Keratinocyte (primary cell): ENCODE measurements around the gene REV3L. TPM values are rescaled to one million over a fixed set of nuclear protein-coding genes. Genes with fewer than 3 reads are reported as not detected.

ENCODE experiments used
- DNase-seq: peaks from one replicate; pipeline ENCODE4 v3.0.0-alpha.2; 2011; ENCODE audit warnings: low read depth, missing footprints, low spot score
- FAIRE-seq: peaks from 2 replicates; lab custom pipeline; 2011; peaks lifted over from hg19 to GRCh38; lab: Jason Lieb, UNC
- H2AFZ ChIP-seq: 2 replicates; pipeline ENCODE4 v1.6.0; 2012; ENCODE audit warnings: low read length, control low read depth, inconsistent platforms; ENCODE audit not compliant: control insufficient read depth
- H3K27ac ChIP-seq: 2 replicates; pipeline ENCODE4 v1.5.1; 2011; ENCODE audit warnings: low read length; ENCODE audit not compliant: control insufficient read depth, insufficient read depth
- H3K27me3 ChIP-seq: 3 replicates; pipeline ENCODE4 v1.6.0; 2011; ENCODE audit warnings: low read length; ENCODE audit not compliant: control insufficient read depth, insufficient read depth; ENCODE audit errors: extremely low read depth
- H3K36me3 ChIP-seq, 2 experiments: 2 replicates in 1 of 2; 3 replicates in 1 of 2; pipeline ENCODE4 v1.5.1; 2011; ENCODE audit warnings: low read length in 2 of 2, mild to moderate bottlenecking in 1 of 2; ENCODE audit not compliant: control insufficient read depth in 2 of 2, insufficient read depth in 2 of 2; ENCODE audit errors: extremely low read depth in 1 of 2
- H3K4me1 ChIP-seq: 3 replicates; pipeline ENCODE4 v1.5.1; 2011; ENCODE audit warnings: low read length; ENCODE audit not compliant: control insufficient read depth, insufficient read depth; ENCODE audit errors: extremely low read depth
- H3K4me2 ChIP-seq: 3 replicates; pipeline ENCODE4 v1.6.0; 2011; ENCODE audit warnings: low read depth, low read length; ENCODE audit not compliant: control insufficient read depth, insufficient read depth; ENCODE audit errors: extremely low read depth
- H3K4me3 ChIP-seq, 3 experiments: fragments of 200-600 bp in 1 of 3; sonication (generic) in 1 of 3; 2 replicates in 2 of 3; 3 replicates in 1 of 3; pipeline ENCODE4 v1.5.1; 2011 to 2016; ENCODE audit warnings: low read length in 3 of 3, mild to moderate bottlenecking in 3 of 3, control low read depth in 2 of 3, inconsistent platforms in 1 of 3, low read depth in 1 of 3, mixed read lengths in 1 of 3, mixed run types in 1 of 3, moderate library complexity in 1 of 3; ENCODE audit not compliant: control insufficient read depth in 2 of 3, insufficient read depth in 2 of 3; ENCODE audit errors: extremely low read depth in 1 of 3
- H3K79me2 ChIP-seq: 2 replicates; pipeline ENCODE4 v1.6.0; 2012; ENCODE audit warnings: low read length; ENCODE audit not compliant: control insufficient read depth, insufficient read depth
- H3K9ac ChIP-seq: 3 replicates; pipeline ENCODE4 v1.6.0; 2011; ENCODE audit warnings: low read length; ENCODE audit not compliant: control insufficient read depth, insufficient read depth; ENCODE audit errors: extremely low read depth
- H3K9me1 ChIP-seq: 3 replicates; pipeline ENCODE4 v1.6.0; 2011; ENCODE audit warnings: low read length; ENCODE audit not compliant: control insufficient read depth, insufficient read depth; ENCODE audit errors: extremely low read depth
- H3K9me3 ChIP-seq: 2 replicates; pipeline ENCODE4 v1.5.1; 2012; ENCODE audit warnings: low read depth, low read length; ENCODE audit not compliant: control insufficient read depth
- H4K20me1 ChIP-seq: 3 replicates; pipeline ENCODE4 v1.6.0; 2011; ENCODE audit warnings: low read length; ENCODE audit not compliant: control insufficient read depth, insufficient read depth; ENCODE audit errors: extremely low read depth
- CTCF ChIP-seq, 3 experiments: IDR thresholded peaks in 1 of 3; conservative IDR thresholded peaks in 1 of 3; optimal IDR thresholded peaks in 1 of 3; 2 replicates in 2 of 3; 3 replicates in 1 of 3; pipeline versions ENCODE3 to v1.5.1; 2011; ENCODE audit warnings: low read length in 3 of 3, mild to moderate bottlenecking in 3 of 3, moderate library complexity in 2 of 3, control low read depth in 1 of 3, inconsistent platforms in 1 of 3; ENCODE audit not compliant: insufficient read depth in 2 of 3; ENCODE audit errors: extremely low read depth in 1 of 3
- EZH2 ChIP-seq: IDR thresholded peaks from one replicate; pipeline ENCODE4 v1.6.1; 2012; ENCODE audit warnings: inconsistent platforms, mild to moderate bottlenecking, low read length, moderate library complexity
- dilution Hi-C: fragments of 300-500 bp; cut with MboI; formaldehyde crosslinking; loops from one replicate; pipeline ENCODE4 v1.7.0; 2020; ENCODE audit warnings: low sequenced_read_pairs; ENCODE audit not compliant: extremely low pct_ligation_motif_present
- polyA plus RNA-seq, 5 experiments: library from polyadenylated mRNA; depleted of rRNA in 3 of 5; stranded (reverse) in 3 of 5; stranded (forward) in 1 of 5; unstranded in 1 of 5; fragments of >200 nt; gene quantifications; 1 replicate in 1 of 5; 2 replicates in 3 of 5; 3 replicates in 1 of 5; pipeline versions ENCODE4 v1.2.1 to v1.2.3, GENCODE V29; 2011 to 2012; ENCODE audit warnings: missing spikeins in 2 of 5, low read depth in 1 of 5, low replicate concordance in 1 of 5

REV3L gene
- polyA plus RNA-seq, 1 donor (not counting 4 experiments of a cell fraction or from before 2014, with no cell fraction given) = 9.5 TPM

DNA sequence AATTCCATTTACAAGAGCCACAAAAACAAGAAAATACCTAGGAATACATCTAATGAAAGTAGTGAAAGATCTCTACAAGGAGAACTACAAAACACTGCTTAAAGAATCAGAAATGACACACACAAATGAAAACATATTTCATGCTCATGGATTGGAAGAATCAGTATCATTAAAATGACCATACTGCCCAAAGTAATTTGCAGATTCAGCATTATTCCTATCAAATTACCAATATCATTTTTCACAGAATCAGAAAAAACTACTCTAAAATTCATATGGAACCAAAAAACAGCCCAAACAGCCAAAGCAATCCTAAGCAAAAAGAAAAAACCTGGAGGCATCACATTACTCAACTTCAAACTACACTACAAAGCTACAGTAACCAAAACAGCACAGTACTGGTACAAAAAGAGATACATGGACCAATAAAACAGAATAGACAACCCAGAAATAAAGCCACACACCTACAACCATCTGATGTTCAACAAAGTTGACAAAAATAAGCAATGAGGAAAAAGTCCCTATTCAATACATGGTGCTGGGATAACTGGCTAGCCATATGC is 24.3 kb downstream of the REV3L start:
- Histone ChIP-seq H3K27me3 (no peaks in the 10 kb centered on the region), H3K4me2 (no peak overlapping the region), H3K79me2 (peaks cover 39% of the 10 kb centered on the region), H3K9me1 (no peaks in the 10 kb centered on the region), H3K36me3 (no peaks in the 10 kb centered on the region), H3K9ac (no peak overlapping the region), H4K20me1 (no peaks in the 10 kb centered on the region), H3K27ac (no peak overlapping the region), H3K4me3 (no peak overlapping the region), H3K4me1 (peaks cover 5% of the 10 kb centered on the region), H3K9me3 (no peaks in the 10 kb centered on the region), H2AFZ (no peak overlapping the region)
- TF ChIP-seq CTCF (optimal IDR thresholded peaks at IDR 0.05 in 1 of 3, IDR thresholded peaks at IDR 0.05 in 1 of 3, conservative IDR thresholded peaks at IDR 0.05 in 1 of 3; ENCODE audit: extremely low read depth in 1 of 3, insufficient read depth in 2 of 3, low read length in 3 of 3) = no peak
- TF ChIP-seq EZH2 = no peak
- dilution Hi-C loops = no loop called here
- DNase-seq (no peak), FAIRE-seq (no peak)

GRCh38 chr6:111456208-111456607 is 26.8 kb downstream of the REV3L start:
- Histone ChIP-seq H3K27me3 (no peaks in the 10 kb centered on the region), H3K27ac (no peak overlapping the region), H3K9ac (no peak overlapping the region), H3K36me3 (no peaks in the 10 kb centered on the region), H3K79me2 (peaks cover 30% of the 10 kb centered on the region), H3K4me1 (no peaks in the 10 kb centered on the region), H3K9me1 (no peaks in the 10 kb centered on the region), H4K20me1 (no peaks in the 10 kb centered on the region), H3K9me3 (no peaks in the 10 kb centered on the region), H3K4me2 (no peak overlapping the region), H2AFZ (no peak overlapping the region), H3K4me3 (no peak overlapping the region)
- FAIRE-seq = no peak
- DNase-seq = no peak
- TF ChIP-seq EZH2 = no peak
- dilution Hi-C loops = no loop called here

DNA sequence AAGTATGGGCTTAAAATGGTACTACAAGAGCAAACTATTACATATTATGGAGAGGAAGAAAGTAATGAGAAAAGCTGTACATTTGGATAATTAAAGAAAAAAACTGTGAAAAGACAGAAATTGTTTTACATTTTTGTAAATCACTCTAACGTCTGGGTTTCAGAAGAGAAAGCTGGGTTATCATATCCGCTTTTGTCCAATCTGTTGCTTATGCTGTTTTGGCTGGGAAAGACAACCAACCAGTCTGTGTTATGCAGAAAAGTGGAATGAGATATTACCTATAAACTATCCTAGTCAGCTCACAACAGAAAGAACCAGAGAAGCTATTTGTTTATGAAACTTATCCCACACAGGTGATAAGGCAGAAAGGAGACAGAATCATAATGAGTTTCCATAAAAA is 32.4 kb downstream of the REV3L start:
- no peak overlapping the region for H3K4me2 ChIP-seq
- FAIRE-seq (no peak), DNase-seq (no peak)
- H4K20me1 ChIP-seq = no peaks in the 10 kb centered on the region
- dilution Hi-C loops = no loop called here
- H3K27me3 ChIP-seq = no peaks in the 10 kb centered on the region
- no peaks in the 10 kb centered on the region for H3K9me1 ChIP-seq
- H3K4me1 ChIP-seq = peaks cover 6% of the 10 kb centered on the region
- no peak overlapping the region for H3K4me3 ChIP-seq
- no peaks in the 10 kb centered on the region for H3K36me3 ChIP-seq
- H3K9me3 ChIP-seq = no peaks in the 10 kb centered on the region
- no peak overlapping the region for H3K9ac ChIP-seq
- TF ChIP-seq CTCF (optimal IDR thresholded peaks at IDR 0.05 in 1 of 3, IDR thresholded peaks at IDR 0.05 in 1 of 3, conservative IDR thresholded peaks at IDR 0.05 in 1 of 3; ENCODE audit: extremely low read depth in 1 of 3, insufficient read depth in 2 of 3, low read length in 3 of 3) (no peak), EZH2 (no peak)
- H2AFZ ChIP-seq = no peak overlapping the region
- peaks cover 13% of the 10 kb centered on the region for H3K79me2 ChIP-seq
- no peak overlapping the region for H3K27ac ChIP-seq
